T-cell (primary cell): Measurements from ENCODE around the gene UGT3A1. TPM values are rescaled to one million over a fixed set of nuclear protein-coding genes. Genes with fewer than 3 reads are reported as not detected.

Source experiments
- ATAC-seq, 4 experiments: fragments of 200-7000 bp in 3 of 4; fragments of 150-1000 bp in 1 of 4; cut with Tn5 transposase; replicated peaks in 1 of 4; 1 replicate in 3 of 4; 2 replicates in 1 of 4; pipeline ENCODE4 v1.10.0; 2021; ENCODE audit warnings: moderate library complexity in 3 of 4, mild to moderate bottlenecking in 2 of 4, moderate number of reproducible peaks in 1 of 4
- CTCF ChIA-PET, 2 donors: fragments of 300-600 bp; sonication (Branson Sonifier 250); formaldehyde crosslinking; loops; one replicate each; lab custom pipeline; 2022; ENCODE audit warnings: antibody characterized with exemption in 2 of 2; lab: Charles Lee
- POLR2A ChIA-PET, 2 donors: fragments of 300-600 bp; sonication (Branson Sonifier 250); formaldehyde crosslinking; loops; one replicate each; lab custom pipeline; 2022; ENCODE audit warnings: antibody characterized with exemption in 2 of 2; lab: Charles Lee
- DNase-seq, 35 experiments: peaks; one replicate each; pipeline versions ENCODE4 v3.0.0 to v3.0.0-alpha.2; 2013 to 2023
- H3K27ac ChIP-seq: one replicate; pipeline ENCODE4 v1.5.1; 2013; ENCODE audit warnings: low read length
- H3K27me3 ChIP-seq, 2 experiments: replicated peaks in 1 of 2; 1 replicate in 1 of 2; 2 replicates in 1 of 2; pipeline versions ENCODE4 v1.6.1 to v1.7.0; 2013; ENCODE audit warnings: low read length in 1 of 2, mixed read lengths in 1 of 2; ENCODE audit not compliant: control insufficient read depth in 2 of 2, insufficient read depth in 2 of 2; ENCODE audit errors: extremely low read depth in 1 of 2
- H3K36me3 ChIP-seq, 2 donors: 1 replicate in 1 of 2; 2 replicates in 1 of 2; pipeline versions ENCODE4 v1.6.1 to v1.7.0; 2013; ENCODE audit warnings: low read length in 1 of 2; ENCODE audit not compliant: control insufficient read depth in 2 of 2, insufficient read depth in 1 of 2; ENCODE audit errors: extremely low read depth in 1 of 2
- H3K4me1 ChIP-seq, 2 experiments: 1 replicate in 1 of 2; 2 replicates in 1 of 2; pipeline versions ENCODE4 v1.6.1 to v1.7.0; 2013; ENCODE audit warnings: low read length in 2 of 2, mixed read lengths in 1 of 2; ENCODE audit not compliant: insufficient read depth in 2 of 2, control insufficient read depth in 1 of 2; ENCODE audit errors: extremely low read depth in 1 of 2
- H3K4me3 ChIP-seq, 2 donors: 1 replicate in 1 of 2; 2 replicates in 1 of 2; pipeline versions ENCODE4 v1.5.1 to v1.7.0; 2013; ENCODE audit warnings: mild to moderate bottlenecking in 2 of 2, low read length in 1 of 2, moderate library complexity in 1 of 2; ENCODE audit not compliant: control insufficient read depth in 1 of 2; ENCODE audit errors: extremely low read depth in 1 of 2
- H3K9me3 ChIP-seq: 2 replicates; pipeline ENCODE4 v1.7.0; 2013
- H3K27ac Mint-ChIP-seq, 2 donors: one replicate each; pipeline ENCODE4 v1.8.0; 2020 to 2021; ENCODE audit warnings: mild to moderate bottlenecking in 2 of 2, mixed read lengths in 2 of 2
- H3K27me3 Mint-ChIP-seq, 2 donors: one replicate each; pipeline ENCODE4 v1.8.0; 2021 to 2022; ENCODE audit warnings: mixed read lengths in 2 of 2
- H3K36me3 Mint-ChIP-seq: one replicate; pipeline ENCODE4 v1.8.0; 2021; ENCODE audit warnings: mixed read lengths
- H3K4me1 Mint-ChIP-seq, 3 donors: one replicate each; pipeline ENCODE4 v1.8.0; 2020 to 2022; ENCODE audit warnings: mixed read lengths in 3 of 3, mild to moderate bottlenecking in 1 of 3
- H3K4me3 Mint-ChIP-seq, 3 donors: one replicate each; pipeline ENCODE4 v1.8.0; 2020 to 2022; ENCODE audit warnings: mild to moderate bottlenecking in 3 of 3, mixed read lengths in 3 of 3, moderate library complexity in 3 of 3
- H3K9me3 Mint-ChIP-seq, 3 donors: one replicate each; pipeline ENCODE4 v1.8.0; 2020 to 2022; ENCODE audit warnings: mixed read lengths in 3 of 3
- WGBS: methylation state at CpG from one replicate; pipeline ENCODE4 v1.1.5; 2013; ENCODE audit warnings: missing lambda C conversion rate; ENCODE audit not compliant: insufficient coverage; 5-methylcytosine and 5-hydroxymethylcytosine counted together
- total RNA-seq, 35 experiments: library from RNA in 6 of 35; stranded (reverse) in 6 of 35; fragments of 120-200 nt in 1 of 35; gene quantifications; one replicate each; pipeline versions ENCODE4 v1.2.1 to v1.2.4 and lab custom pipeline; 2013 to 2026

The UGT3A1 gene
- total RNA-seq, 5 donors from 2014 or later (not counting 1 experiment from before 2014, with no cell fraction given): not detected

DNA sequence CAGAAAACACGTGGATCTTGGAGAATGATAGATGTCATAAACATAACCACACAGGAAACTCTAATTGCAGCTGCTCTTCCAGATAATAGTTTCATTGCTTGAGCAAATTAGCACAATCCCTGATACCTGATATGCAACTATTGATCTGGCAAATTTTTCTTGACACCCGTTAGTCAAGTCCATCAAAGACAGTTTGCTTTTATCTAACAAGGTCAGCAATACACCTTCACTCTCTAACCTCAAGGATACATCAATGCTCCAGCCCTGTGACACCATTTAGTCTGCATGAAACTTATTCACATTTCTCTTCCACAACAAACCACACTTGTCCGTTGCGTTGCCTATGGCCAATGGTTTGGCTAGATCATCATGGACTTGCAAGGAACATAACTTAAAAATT lies 16.6 kb downstream of the UGT3A1 start:
- no CpG with 5 or more reads among the region's 4 CpGs for WGBS
- H3K27ac ChIP-seq: no peak overlapping the region
- Mint-ChIP-seq H3K27me3 (peaks cover 10 to 12% of the 10 kb centered on the region in 2 donors), H3K36me3 (peaks cover 3% of the 10 kb centered on the region), H3K9me3 (peaks cover 4 to 16% (median 6%) of the 10 kb centered on the region in 3 donors), H3K27ac (no peak overlapping the region), H3K4me1 (no peaks in the 10 kb centered on the region), H3K4me3 (no peak overlapping the region)
- ATAC-seq (no peak), DNase-seq (no peak)
- no peak overlapping the region for H3K4me3 ChIP-seq
- no peaks in the 10 kb centered on the region for H3K36me3 ChIP-seq
- ChIA-PET CTCF (no interaction called here), POLR2A (no interaction called here)
- H3K27me3 ChIP-seq: no peaks in the 10 kb centered on the region
- H3K4me1 ChIP-seq: no peaks in the 10 kb centered on the region
- H3K9me3 ChIP-seq: no peaks in the 10 kb centered on the region

DNA sequence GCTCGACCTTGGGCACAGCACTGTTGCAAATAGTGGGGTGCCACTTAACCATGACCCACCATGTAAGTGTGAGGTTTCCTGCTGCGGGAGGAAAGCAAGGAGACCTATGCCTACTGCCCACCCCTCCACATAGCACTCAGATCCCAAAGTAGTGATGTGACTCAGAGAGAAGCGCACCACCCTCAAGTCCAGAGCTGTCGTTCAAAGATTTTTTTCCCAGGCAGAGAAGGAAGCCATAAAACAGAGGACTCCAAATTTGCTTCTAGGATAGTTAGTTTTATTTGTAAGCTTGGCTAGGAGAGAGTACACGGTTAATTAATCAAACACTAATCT lies 19.3 kb downstream of the UGT3A1 start:
- no peaks in the 10 kb centered on the region for H3K27me3 ChIP-seq
- no peak overlapping the region for H3K27ac Mint-ChIP-seq
- H3K27me3 Mint-ChIP-seq: peaks cover 11 to 17% of the 10 kb centered on the region in 2 donors
- H3K9me3 ChIP-seq: no peaks in the 10 kb centered on the region
- ChIA-PET POLR2A (interaction anchor here in 1 of 2 donors (0.6 kb wide), 1 partner anchor 100 kb away, joined by 3 read pairs; no protein-coding TSS in a partner anchor), CTCF (no interaction called here)
- no peaks in the 10 kb centered on the region for H3K36me3 Mint-ChIP-seq
- H3K4me1 ChIP-seq: no peaks in the 10 kb centered on the region
- no CpG with 5 or more reads among the region's 5 CpGs for WGBS
- H3K4me1 Mint-ChIP-seq: no peaks in the 10 kb centered on the region
- no peak for DNase-seq
- no peaks in the 10 kb centered on the region for H3K36me3 ChIP-seq
- no peak overlapping the region for H3K4me3 Mint-ChIP-seq
- no peak overlapping the region for H3K27ac ChIP-seq
- no peak overlapping the region for H3K4me3 ChIP-seq
- H3K9me3 Mint-ChIP-seq: peaks cover 3 to 8% (median 6%) of the 10 kb centered on the region in 3 donors
- ATAC-seq: no peak

DNA sequence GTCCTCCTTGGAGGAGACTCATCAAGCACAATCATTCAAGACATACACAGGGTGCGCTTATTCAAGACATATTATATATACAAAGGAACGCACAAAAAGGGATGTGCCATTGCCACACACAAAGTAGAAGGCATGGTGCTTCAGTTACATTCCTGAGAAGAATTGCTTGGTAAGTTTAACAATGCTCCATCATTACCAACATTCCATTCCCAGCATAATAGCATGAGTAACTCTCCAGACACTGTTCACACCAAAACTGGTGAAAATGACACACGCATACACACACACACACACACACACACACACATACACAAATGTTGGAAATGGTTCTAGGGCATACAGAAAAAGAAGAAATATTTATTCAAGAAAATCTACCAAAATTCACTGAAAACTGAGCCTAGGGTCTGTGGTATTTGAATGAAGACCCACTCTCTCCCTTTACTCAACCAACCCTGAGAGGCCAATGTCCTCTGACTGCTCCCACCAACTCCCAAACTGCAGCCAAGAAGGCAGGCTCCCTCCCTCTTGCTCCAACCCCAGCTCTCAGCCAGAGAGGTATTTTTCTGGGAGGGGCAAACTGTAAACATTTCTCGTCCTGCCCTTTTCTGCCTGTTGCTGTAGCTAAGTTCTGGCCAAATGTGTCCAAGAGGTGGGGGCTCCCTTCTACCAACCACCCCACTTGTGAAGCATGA lies 19.9 kb downstream of the UGT3A1 start:
- H3K27me3 Mint-ChIP-seq: peaks cover 11 to 17% of the 10 kb centered on the region in 2 donors
- H3K27ac Mint-ChIP-seq: no peak overlapping the region
- ChIA-PET CTCF (no interaction called here), POLR2A (interaction anchor here in 1 of 2 donors (0.6 kb wide), 1 partner anchor 100 kb away, joined by 3 read pairs; no protein-coding TSS in a partner anchor)
- no peaks in the 10 kb centered on the region for H3K36me3 Mint-ChIP-seq
- Histone ChIP-seq H3K27ac (no peak overlapping the region), H3K9me3 (no peaks in the 10 kb centered on the region), H3K36me3 (no peaks in the 10 kb centered on the region), H3K4me1 (no peaks in the 10 kb centered on the region), H3K4me3 (no peak overlapping the region), H3K27me3 (no peaks in the 10 kb centered on the region)
- no peak overlapping the region for H3K4me3 Mint-ChIP-seq
- H3K9me3 Mint-ChIP-seq: peaks cover 3 to 5% (median 4%) of the 10 kb centered on the region in 3 donors
- ATAC-seq (no peak), DNase-seq (no peak)
- H3K4me1 Mint-ChIP-seq: no peaks in the 10 kb centered on the region
- no CpG with 5 or more reads among the region's 4 CpGs for WGBS

DNA sequence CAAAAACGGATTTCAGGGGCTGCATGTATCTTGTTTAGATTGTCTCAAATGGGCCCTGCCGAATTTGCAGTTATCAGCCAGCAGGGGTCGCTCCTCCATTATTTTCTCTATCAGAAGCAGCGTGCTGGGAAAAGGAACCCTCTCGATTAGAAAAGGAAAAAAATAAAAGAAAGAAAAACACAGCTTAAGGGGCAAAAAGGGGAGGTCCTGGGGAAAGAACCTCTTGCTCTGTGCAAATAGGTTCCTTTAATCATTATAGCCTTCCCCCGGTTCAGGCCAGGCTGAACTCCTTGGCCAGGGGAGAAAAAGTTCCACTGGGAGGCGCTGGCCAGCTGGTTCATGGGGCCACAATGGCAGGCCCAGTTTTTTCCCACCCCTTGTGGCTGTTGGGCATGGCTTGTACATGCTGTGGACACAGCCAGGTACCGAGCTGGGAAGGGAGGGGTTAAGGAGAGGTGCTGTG lies 27.8 kb downstream of the UGT3A1 start:
- Histone ChIP-seq H3K4me1 (no peaks in the 10 kb centered on the region), H3K27ac (no peak overlapping the region), H3K36me3 (no peaks in the 10 kb centered on the region), H3K4me3 (no peak overlapping the region), H3K27me3 (peaks cover 0 to 19% of the 10 kb centered on the region in 2 experiments), H3K9me3 (no peaks in the 10 kb centered on the region)
- 76% methylated on average over 2 of the region's 8 CpGs for WGBS
- H3K27me3 Mint-ChIP-seq: peaks cover 19 to 42% of the 10 kb centered on the region in 2 donors
- H3K4me3 Mint-ChIP-seq: no peak overlapping the region
- no peaks in the 10 kb centered on the region for H3K4me1 Mint-ChIP-seq
- ATAC-seq (no peak), DNase-seq (no peak)
- ChIA-PET CTCF (no interaction called here), POLR2A (no interaction called here)
- no peak overlapping the region for H3K27ac Mint-ChIP-seq
- no peaks in the 10 kb centered on the region for H3K36me3 Mint-ChIP-seq
- peaks cover 0 to 4% (median 0%) of the 10 kb centered on the region in 3 donors for H3K9me3 Mint-ChIP-seq

DNA sequence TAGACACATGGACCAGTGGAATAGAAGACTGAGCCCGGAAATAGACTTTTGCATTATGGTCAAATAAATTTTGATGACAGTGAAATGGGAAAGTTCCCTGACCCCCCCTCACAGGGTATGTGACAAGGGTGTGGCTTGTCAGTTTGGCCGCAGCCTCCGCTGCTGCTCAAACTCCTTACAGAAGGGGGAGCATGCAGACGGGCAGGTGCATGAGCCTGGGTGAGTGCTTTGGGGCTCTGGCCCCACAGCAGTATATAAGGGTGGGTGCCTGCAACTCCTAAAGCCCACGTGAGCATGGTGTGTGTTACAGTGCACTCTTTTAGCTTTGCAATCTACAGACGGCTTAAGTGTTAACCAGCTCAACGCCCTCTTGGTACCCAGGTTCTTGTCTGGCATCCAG lies 30.9 kb downstream of the UGT3A1 start:
- Histone ChIP-seq H3K27ac (no peak overlapping the region), H3K36me3 (no peaks in the 10 kb centered on the region), H3K27me3 (peaks cover 0 to 19% of the 10 kb centered on the region in 2 experiments), H3K4me3 (no peak overlapping the region), H3K4me1 (no peaks in the 10 kb centered on the region), H3K9me3 (no peaks in the 10 kb centered on the region)
- ChIA-PET POLR2A (no interaction called here), CTCF (no interaction called here)
- no peaks in the 10 kb centered on the region for H3K4me1 Mint-ChIP-seq
- DNase-seq (no peak), ATAC-seq (no peak)
- WGBS: 88% methylated on average over 5 of the region's 7 CpGs
- H3K4me3 Mint-ChIP-seq: no peak overlapping the region
- H3K9me3 Mint-ChIP-seq: peaks cover 0 to 8% (median 0%) of the 10 kb centered on the region in 3 donors
- no peak overlapping the region for H3K27ac Mint-ChIP-seq
- H3K36me3 Mint-ChIP-seq: no peaks in the 10 kb centered on the region
- peaks cover 22 to 59% of the 10 kb centered on the region in 2 donors for H3K27me3 Mint-ChIP-seq

DNA sequence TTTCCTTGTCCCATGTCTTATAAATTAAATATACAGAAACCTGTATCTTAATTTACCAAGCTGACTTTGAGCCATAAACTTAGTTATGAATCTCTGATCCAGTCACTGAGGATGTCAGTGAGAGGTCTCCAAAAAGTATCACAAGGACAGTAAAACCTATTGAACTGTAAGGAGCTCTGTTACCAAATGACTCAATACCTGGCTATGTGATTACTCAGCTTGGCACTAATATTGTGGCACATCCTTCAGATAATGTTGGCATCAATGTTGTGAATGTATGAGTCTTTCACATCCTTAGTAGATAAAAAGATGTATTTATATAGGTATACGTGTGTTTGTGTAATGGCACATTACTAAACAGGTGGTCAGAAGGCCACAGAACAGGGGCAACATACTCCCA lies 34.8 kb downstream of the UGT3A1 start:
- Mint-ChIP-seq H3K9me3 (peaks cover 0 to 4% (median 0%) of the 10 kb centered on the region in 3 donors), H3K4me3 (no peak overlapping the region), H3K4me1 (peaks cover 4 to 11% (median 10%) of the 10 kb centered on the region in 3 donors), H3K36me3 (no peaks in the 10 kb centered on the region), H3K27ac (no peak overlapping the region), H3K27me3 (peaks cover 36 to 68% of the 10 kb centered on the region in 2 donors)
- Histone ChIP-seq H3K4me3 (no peak overlapping the region), H3K27me3 (peaks cover 0 to 15% of the 10 kb centered on the region in 2 experiments), H3K36me3 (no peaks in the 10 kb centered on the region), H3K9me3 (no peaks in the 10 kb centered on the region), H3K27ac (no peak overlapping the region), H3K4me1 (peaks cover 0 to 8% of the 10 kb centered on the region in 2 experiments)
- DNase-seq (no peak), ATAC-seq (no peak)
- POLR2A ChIA-PET: no interaction called here
- WGBS: no CpG with 5 or more reads among the region's 1 CpG
- CTCF ChIA-PET: no interaction called here
